ENCODE measurements around the gene ZNF568.

GRCh38 chr19:37014456-37014855, 98.3 kb downstream of the ZNF568 start:
- TF ChIP-seq, protein P1, sequence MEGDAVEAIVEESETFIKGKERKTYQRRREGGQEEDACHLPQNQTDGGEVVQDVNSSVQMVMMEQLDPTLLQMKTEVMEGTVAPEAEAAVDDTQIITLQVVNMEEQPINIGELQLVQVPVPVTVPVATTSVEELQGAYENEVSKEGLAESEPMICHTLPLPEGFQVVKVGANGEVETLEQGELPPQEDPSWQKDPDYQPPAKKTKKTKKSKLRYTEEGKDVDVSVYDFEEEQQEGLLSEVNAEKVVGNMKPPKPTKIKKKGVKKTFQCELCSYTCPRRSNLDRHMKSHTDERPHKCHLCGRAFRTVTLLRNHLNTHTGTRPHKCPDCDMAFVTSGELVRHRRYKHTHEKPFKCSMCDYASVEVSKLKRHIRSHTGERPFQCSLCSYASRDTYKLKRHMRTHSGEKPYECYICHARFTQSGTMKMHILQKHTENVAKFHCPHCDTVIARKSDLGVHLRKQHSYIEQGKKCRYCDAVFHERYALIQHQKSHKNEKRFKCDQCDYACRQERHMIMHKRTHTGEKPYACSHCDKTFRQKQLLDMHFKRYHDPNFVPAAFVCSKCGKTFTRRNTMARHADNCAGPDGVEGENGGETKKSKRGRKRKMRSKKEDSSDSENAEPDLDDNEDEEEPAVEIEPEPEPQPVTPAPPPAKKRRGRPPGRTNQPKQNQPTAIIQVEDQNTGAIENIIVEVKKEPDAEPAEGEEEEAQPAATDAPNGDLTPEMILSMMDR (IDR thresholded peaks at IDR 0.05), result no peak
- no peak for TF ChIP-seq POLR2A (IDR thresholded peaks at IDR 0.05; ENCODE audit: low read length)

Measured in A549 (cell line).